ENCODE measurements around the gene MRPL45.
A peak's percentile ranks its signal among the peaks of the same experiment; 100 is the strongest.

The MRPL45 gene

GRCh38 chr17:38349097-38349730 is 52.2 kb downstream of the MRPL45 start:
- peak; percentile 62 to 80 (median 72) for DNase-seq

- DNase-seq = no peak
These were observed 53.1 kb downstream of the MRPL45 start for GRCh38 chr17:38350035-38350434.

- DNase-seq = peak; percentile 74 to 90 (median 86)
These were observed 54.6 kb downstream of the MRPL45 start, which contains the start of gene SOCS7 for GRCh38 chr17:38351412-38352222. TSS of gene SOCS7 (plus strand) at chr17:38351844. CDS start at chr17:38352053, 209 bp downstream.

GRCh38 chr17:38352245-38353085 is 55.5 kb downstream of the MRPL45 start:
- peak in 3 of 6 experiments; percentile 11 to 27 (median 18) for DNase-seq

- DNase-seq = peak in 1 of 6 experiments; percentile 27
These were observed 56.2 kb downstream of the MRPL45 start for GRCh38 chr17:38353086-38353604.

- no peak for DNase-seq
These were observed 56.7 kb downstream of the MRPL45 start for GRCh38 chr17:38353668-38354067.

- DNase-seq = no peak
These were observed 57.5 kb downstream of the MRPL45 start for GRCh38 chr17:38354466-38354865.

GRCh38 chr17:38355251-38355650 is 58.3 kb downstream of the MRPL45 start:
- DNase-seq = no peak

- DNase-seq = no peak
These were observed 60.6 kb downstream of the MRPL45 start for GRCh38 chr17:38357486-38358123.

GRCh38 chr17:38358586-38359513 is 61.9 kb downstream of the MRPL45 start:
- no peak for DNase-seq

- no peak for DNase-seq
These were observed 64.9 kb downstream of the MRPL45 start for GRCh38 chr17:38361694-38362465.

- no peak for DNase-seq
These were observed 66.0 kb downstream of the MRPL45 start for GRCh38 chr17:38363016-38363415.

- DNase-seq = no peak
These were observed 67.8 kb downstream of the MRPL45 start for GRCh38 chr17:38364741-38365140.

- DNase-seq = no peak
These were observed 72.3 kb downstream of the MRPL45 start for GRCh38 chr17:38369124-38369886.
